Loucy (cell line): ENCODE results near the gene CAMK2G.

Source experiments
- H2AFZ ChIP-seq: fragments of 200-600 bp; sonication (generic); 2 replicates; pipeline ENCODE4 v1.6.0; 2016; ENCODE audit warnings: antibody characterized with exemption, mild to moderate bottlenecking, low read length, moderate library complexity
- H3F3A ChIP-seq: fragments of 200-600 bp; 2 replicates; pipeline ENCODE4 v1.6.0; 2016; ENCODE audit warnings: antibody characterized with exemption, low read depth, mild to moderate bottlenecking
- H3K27me3 ChIP-seq: fragments of 200-600 bp; sonication (generic); 2 replicates; pipeline ENCODE4 v1.6.1; 2014; ENCODE audit warnings: low read length, mild to moderate bottlenecking; ENCODE audit not compliant: insufficient read depth, poor library complexity, severe bottlenecking
- H3K36me3 ChIP-seq: fragments of 200-600 bp; sonication (generic); 2 replicates; pipeline ENCODE4 v1.6.1; 2016; ENCODE audit warnings: low read length; ENCODE audit not compliant: insufficient read depth
- H3K4me1 ChIP-seq: fragments of 200-600 bp; sonication (generic); 2 replicates; pipeline ENCODE4 v1.5.1; 2014; ENCODE audit warnings: low read length, mild to moderate bottlenecking; ENCODE audit not compliant: insufficient read depth, poor library complexity, severe bottlenecking
- H3K4me2 ChIP-seq: fragments of 200-600 bp; sonication (generic); 2 replicates; pipeline ENCODE4 v1.6.0; 2014; ENCODE audit warnings: antibody characterized with exemption, low read length, low read depth, mild to moderate bottlenecking; ENCODE audit not compliant: poor library complexity, severe bottlenecking
- H3K4me3 ChIP-seq: fragments of 200-600 bp; sonication (generic); 2 replicates; pipeline ENCODE4 v1.5.1; 2014; ENCODE audit warnings: low read length, mild to moderate bottlenecking, mixed read lengths; ENCODE audit not compliant: poor library complexity, severe bottlenecking
- H3K79me2 ChIP-seq: fragments of 200-600 bp; sonication (generic); 2 replicates; pipeline ENCODE4 v1.6.1; 2014; ENCODE audit warnings: low read length; ENCODE audit not compliant: insufficient read depth
- H3K9ac ChIP-seq: fragments of 200-600 bp; sonication (generic); 2 replicates; pipeline ENCODE4 v1.6.0; 2014; ENCODE audit warnings: mild to moderate bottlenecking, low read depth, low read length, moderate library complexity; ENCODE audit not compliant: poor library complexity, severe bottlenecking
- H3K9me2 ChIP-seq: fragments of 200-600 bp; sonication (generic); replicated peaks from 2 replicates; pipeline ENCODE4 v1.6.1; 2016; ENCODE audit warnings: low read depth, low read length, mixed read lengths
- H3K9me3 ChIP-seq: fragments of 200-600 bp; sonication (generic); 2 replicates; pipeline ENCODE4 v1.6.1; 2014; ENCODE audit warnings: mild to moderate bottlenecking, antibody characterized with exemption, low read length, low read depth; ENCODE audit not compliant: insufficient read depth
- H4K20me1 ChIP-seq: fragments of 200-600 bp; sonication (generic); 2 replicates; pipeline ENCODE4 v1.6.0; 2014; ENCODE audit warnings: antibody characterized with exemption, low read length, mild to moderate bottlenecking; ENCODE audit not compliant: insufficient read depth, poor library complexity, severe bottlenecking
- EZH2phosphoT487 ChIP-seq: fragments of 200-600 bp; IDR thresholded peaks from 2 replicates; pipeline ENCODE4 v1.6.1; 2018; ENCODE audit warnings: antibody characterized with exemption, mild to moderate bottlenecking, moderate library complexity, borderline replicate concordance
- TF ChIP-seq, protein P1 (sequence below): fragments of 200-600 bp; sonication (generic); conservative IDR thresholded peaks from 2 replicates; pipeline ENCODE4 v1.5.1; 2014; ENCODE audit warnings: mild to moderate bottlenecking, antibody characterized with exemption, low read length

CAMK2G gene

DNA sequence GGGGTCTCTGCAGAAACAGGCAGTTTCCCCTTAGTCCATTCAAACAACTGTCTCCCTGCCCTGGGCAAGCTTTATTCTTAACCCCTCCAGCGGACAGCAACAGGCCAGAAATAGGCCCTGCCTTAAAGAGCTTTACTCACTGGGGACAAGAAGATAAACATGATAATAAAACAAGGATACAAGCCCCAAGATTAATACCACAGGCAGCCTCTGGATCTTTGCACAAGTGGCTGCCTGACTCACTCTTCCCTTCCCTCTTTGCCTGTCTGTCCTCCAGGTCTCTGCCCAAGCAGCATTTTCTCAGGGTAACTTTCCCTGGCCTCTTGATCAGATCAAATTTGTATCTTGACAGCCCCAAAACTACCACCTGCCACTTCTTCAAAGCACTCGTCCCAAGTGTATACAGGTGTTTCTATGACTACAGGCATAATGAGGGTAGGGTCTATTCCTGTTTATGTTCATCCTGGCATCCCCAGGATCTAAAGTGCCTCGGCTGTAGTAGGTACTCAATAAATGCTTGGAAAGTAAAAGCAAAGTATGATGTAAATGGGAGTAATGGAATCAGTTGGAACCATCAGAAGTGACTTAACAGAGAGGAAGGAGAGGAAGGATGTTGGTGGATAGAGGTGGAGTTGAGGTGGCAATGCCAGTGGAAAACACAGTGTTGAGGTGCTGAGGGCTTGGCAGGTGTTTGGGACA lies 7.0 kb upstream of the CAMK2G start:
- TF ChIP-seq EZH2phosphoT487 = no peak
- TF ChIP-seq, protein P1, sequence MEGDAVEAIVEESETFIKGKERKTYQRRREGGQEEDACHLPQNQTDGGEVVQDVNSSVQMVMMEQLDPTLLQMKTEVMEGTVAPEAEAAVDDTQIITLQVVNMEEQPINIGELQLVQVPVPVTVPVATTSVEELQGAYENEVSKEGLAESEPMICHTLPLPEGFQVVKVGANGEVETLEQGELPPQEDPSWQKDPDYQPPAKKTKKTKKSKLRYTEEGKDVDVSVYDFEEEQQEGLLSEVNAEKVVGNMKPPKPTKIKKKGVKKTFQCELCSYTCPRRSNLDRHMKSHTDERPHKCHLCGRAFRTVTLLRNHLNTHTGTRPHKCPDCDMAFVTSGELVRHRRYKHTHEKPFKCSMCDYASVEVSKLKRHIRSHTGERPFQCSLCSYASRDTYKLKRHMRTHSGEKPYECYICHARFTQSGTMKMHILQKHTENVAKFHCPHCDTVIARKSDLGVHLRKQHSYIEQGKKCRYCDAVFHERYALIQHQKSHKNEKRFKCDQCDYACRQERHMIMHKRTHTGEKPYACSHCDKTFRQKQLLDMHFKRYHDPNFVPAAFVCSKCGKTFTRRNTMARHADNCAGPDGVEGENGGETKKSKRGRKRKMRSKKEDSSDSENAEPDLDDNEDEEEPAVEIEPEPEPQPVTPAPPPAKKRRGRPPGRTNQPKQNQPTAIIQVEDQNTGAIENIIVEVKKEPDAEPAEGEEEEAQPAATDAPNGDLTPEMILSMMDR = no peak
- Histone ChIP-seq H3K4me1 (peaks cover 6% of the 10 kb centered on the region), H3K36me3 (no peaks in the 10 kb centered on the region), H3K9me2 (no peaks in the 10 kb centered on the region), H3K27me3 (no peaks in the 10 kb centered on the region), H3K9ac (no peak overlapping the region), H3K9me3 (no peaks in the 10 kb centered on the region), H3F3A (no peaks in the 10 kb centered on the region), H3K79me2 (no peaks in the 10 kb centered on the region), H4K20me1 (no peaks in the 10 kb centered on the region), H3K4me3 (no peak overlapping the region), H3K4me2 (no peak overlapping the region), H2AFZ (no peak overlapping the region)

DNA sequence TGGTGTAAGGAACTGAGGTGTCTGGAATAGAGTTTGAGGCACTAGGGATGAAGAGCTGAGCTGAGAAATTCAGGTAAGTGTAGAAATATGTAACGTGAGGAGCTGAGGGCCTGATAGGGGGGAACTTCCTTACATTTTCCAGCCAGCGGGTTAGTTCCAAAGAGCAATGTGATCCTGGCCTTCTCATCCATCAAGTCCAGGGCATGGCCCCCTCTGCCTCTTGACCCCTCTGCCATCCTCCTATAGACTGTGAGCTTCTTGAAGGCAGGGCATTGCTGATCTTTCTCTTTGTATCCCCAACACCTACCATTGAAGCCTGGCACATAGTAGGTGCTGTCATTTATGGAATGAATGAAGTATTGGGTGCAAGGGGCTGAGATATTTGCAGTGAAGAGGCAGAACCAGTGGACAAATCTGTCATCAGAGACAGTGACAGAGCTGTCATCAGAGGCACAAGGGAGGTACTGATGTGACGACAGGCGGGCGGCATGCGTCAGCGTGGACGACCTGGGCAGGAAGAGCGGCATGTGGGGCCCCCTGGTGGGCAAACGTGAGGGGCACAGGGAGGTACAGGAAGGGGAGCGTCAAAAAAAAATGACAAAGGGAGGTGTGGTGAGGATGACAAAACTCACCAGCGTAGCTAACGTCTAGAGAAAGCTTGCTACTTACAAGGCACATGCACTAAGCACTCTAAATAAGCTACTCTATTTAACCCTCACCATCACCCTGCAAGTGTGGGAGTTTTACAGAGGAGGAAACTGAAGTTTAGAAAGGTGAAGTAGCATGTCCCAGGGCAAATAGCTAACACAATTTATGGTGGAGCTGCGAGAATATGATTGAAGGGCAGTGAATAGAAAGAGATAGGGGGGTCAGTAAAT lies 5.2 kb upstream of the CAMK2G start:
- peak overlapping the region; percentile 85 for H2AFZ ChIP-seq
- TF ChIP-seq EZH2phosphoT487 = no peak
- TF ChIP-seq, protein P1 = peak; percentile 98
- no peaks in the 10 kb centered on the region for H3K27me3 ChIP-seq
- peak overlapping the region; percentile 24 for H3K9ac ChIP-seq
- H3K4me3 ChIP-seq = peak overlapping the region; percentile 23
- peak overlapping the region; percentile 56 for H3K4me2 ChIP-seq
- no peaks in the 10 kb centered on the region for H3K9me2 ChIP-seq
- H3K79me2 ChIP-seq = peaks cover 4% of the 10 kb centered on the region; the same call in 1 of the 2 replicates
- H3K36me3 ChIP-seq = no peaks in the 10 kb centered on the region
- peaks cover 12% of the 10 kb centered on the region for H3K4me1 ChIP-seq
- H3F3A ChIP-seq = no peaks in the 10 kb centered on the region
- no peaks in the 10 kb centered on the region for H3K9me3 ChIP-seq
- no peaks in the 10 kb centered on the region for H4K20me1 ChIP-seq

DNA sequence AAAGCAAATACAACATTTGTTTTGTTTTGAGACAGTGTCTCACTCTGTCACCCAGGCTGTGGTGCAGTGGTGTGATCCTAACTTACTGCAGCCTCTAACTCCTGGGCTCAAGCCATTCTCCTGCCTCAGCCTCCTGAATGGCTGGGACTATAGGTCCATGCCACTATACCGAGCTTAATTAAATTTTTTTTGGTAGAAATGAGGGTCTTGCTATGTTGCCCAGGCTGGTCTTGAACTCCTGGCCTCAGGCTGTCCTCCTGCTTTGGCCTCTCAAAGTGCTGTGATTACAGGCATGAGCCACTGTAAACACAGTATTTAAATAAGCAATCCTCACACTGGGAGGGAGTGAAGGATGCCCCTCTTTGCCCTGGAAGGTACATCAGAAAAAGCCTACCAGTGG lies 4.0 kb upstream of the CAMK2G start:
- Histone ChIP-seq H4K20me1 (peaks cover under 1% of the 10 kb centered on the region), H3K4me3 (no peak overlapping the region), H3K9me2 (no peaks in the 10 kb centered on the region), H3K79me2 (peaks cover 9% of the 10 kb centered on the region), H3F3A (no peaks in the 10 kb centered on the region), H3K4me2 (no peak overlapping the region), H3K4me1 (peaks cover 12% of the 10 kb centered on the region), H3K36me3 (no peaks in the 10 kb centered on the region), H3K9ac (no peak overlapping the region), H3K9me3 (no peaks in the 10 kb centered on the region), H3K27me3 (no peaks in the 10 kb centered on the region), H2AFZ (no peak overlapping the region)
- TF ChIP-seq EZH2phosphoT487 = no peak
- TF ChIP-seq, protein P1 = no peak
